ENCODE results near the gene SEPTIN6.

DNA sequence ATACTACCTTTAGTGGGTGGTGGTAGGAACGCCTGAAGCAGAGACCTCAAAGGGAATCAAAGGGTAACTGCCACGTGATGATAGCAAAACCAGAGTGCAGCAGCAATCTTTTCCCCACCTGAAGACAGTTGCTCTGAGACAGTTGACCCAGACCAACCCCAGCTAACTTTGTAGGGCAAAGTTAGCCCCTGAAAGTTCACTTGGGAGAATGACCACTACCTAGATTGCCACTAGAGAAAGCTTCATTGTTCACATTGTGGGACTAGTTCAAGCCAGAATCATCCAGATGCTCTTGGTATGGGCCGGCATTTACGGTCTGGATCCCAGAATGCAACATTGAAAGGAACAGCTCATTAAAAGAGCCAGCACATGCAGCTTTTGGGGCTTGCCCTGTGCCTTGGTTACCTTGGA, 4.1 kb downstream of the SEPTIN6 start:
- TF ChIP-seq POLR2A (IDR thresholded peaks at IDR 0.05) (no peak), EP300 (IDR thresholded peaks at IDR 0.05) (no peak)
- TF ChIP-seq, protein P1, sequence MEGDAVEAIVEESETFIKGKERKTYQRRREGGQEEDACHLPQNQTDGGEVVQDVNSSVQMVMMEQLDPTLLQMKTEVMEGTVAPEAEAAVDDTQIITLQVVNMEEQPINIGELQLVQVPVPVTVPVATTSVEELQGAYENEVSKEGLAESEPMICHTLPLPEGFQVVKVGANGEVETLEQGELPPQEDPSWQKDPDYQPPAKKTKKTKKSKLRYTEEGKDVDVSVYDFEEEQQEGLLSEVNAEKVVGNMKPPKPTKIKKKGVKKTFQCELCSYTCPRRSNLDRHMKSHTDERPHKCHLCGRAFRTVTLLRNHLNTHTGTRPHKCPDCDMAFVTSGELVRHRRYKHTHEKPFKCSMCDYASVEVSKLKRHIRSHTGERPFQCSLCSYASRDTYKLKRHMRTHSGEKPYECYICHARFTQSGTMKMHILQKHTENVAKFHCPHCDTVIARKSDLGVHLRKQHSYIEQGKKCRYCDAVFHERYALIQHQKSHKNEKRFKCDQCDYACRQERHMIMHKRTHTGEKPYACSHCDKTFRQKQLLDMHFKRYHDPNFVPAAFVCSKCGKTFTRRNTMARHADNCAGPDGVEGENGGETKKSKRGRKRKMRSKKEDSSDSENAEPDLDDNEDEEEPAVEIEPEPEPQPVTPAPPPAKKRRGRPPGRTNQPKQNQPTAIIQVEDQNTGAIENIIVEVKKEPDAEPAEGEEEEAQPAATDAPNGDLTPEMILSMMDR (IDR thresholded peaks at IDR 0.05), result no peak

All from tibial nerve (tissue), 4 donors.